Measurements from ENCODE around the gene COL13A1.

GRCh38 chr10:69829775-69830174, 28.1 kb downstream of the COL13A1 start:
- TF ChIP-seq CTCF (IDR thresholded peaks at IDR 0.05) (no peak), POLR2A (IDR thresholded peaks at IDR 0.05) (no peak)

Measured in esophagus squamous epithelium (tissue), 4 donors.